ENCODE data around the gene DOCK8.
"Not testable (repeated sequence)": the region's sequence is repeated elsewhere in the genome, so short reads cannot be mapped to it uniquely, and the experiment has no call there.

DOCK8 gene

GRCh38 chr9:214648-215493 is at the start of gene DOCK8:
DOCK8 (plus strand) TSS chr9:214865; CDS start chr9:214977, 112 bp downstream.
- peak; percentile 34 for DNase-seq

DNA sequence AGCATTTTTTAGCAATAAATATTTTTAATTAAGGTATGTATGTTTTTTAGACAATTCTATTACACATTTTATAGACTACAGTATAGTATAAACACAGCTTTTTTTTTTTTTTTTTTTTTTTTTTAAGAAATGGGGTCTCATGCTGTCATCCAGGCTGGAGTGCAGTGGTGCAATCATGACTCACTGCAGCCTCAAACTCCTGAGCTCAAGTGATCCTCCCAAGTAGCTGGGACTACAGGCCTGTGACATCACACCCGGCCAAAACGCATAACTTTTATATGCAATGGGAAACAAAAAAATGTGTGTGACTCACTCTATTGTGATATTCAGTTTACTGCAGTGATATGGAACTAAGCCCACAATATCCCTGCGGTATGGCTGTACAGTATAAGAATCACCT is 44.9 kb upstream of the DOCK8 start:
- DNase-seq, result not testable (repeated sequence)

DNA sequence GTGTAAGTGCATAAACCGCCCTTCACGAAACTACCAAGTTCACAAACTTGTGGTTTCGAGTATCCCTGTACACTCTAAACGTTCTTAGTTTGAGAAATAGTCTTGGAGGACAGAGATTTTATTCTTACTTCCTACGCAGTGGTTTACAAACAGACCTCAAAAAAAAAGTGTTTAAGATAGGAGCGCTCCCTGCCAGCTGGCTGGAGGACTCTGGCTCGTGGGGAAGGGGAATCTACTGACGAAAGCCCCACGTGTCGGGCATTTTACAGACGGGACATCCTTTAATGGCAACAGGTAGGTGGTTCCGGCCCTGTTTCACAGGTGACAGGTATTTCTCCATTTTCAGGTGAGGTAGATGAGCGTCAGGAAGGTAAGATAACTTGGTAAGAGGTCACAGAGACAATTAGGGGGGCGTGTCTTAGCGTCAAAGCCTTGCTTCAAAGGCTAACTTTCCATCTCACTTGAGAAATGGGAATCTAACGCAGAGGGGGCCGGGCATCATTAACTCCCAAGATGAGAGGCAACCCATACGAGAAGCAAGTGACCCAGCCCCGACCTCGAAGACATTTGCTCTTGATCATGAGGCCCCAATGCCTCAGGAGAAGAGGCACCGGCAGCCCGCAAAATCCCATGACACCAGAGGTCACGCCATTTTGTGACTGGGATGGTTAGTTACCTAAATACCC is 36.4 kb upstream of the DOCK8 start:
- not testable (repeated sequence) for DNase-seq

GRCh38 chr9:178970-179383 is 35.7 kb upstream of the DOCK8 start, which contains the start of gene ZNG1A:
ZNG1A (minus strand) TSS chr9:179056; CDS start chr9:178969, 87 bp downstream.
- DNase-seq, result peak; percentile 52

- not testable (repeated sequence) for DNase-seq
Measured at GRCh38 chr9:199601-200000, 15.1 kb upstream of the DOCK8 start.

- DNase-seq, result no peak
Measured at GRCh38 chr9:206481-206880, 8.2 kb upstream of the DOCK8 start.

DNA sequence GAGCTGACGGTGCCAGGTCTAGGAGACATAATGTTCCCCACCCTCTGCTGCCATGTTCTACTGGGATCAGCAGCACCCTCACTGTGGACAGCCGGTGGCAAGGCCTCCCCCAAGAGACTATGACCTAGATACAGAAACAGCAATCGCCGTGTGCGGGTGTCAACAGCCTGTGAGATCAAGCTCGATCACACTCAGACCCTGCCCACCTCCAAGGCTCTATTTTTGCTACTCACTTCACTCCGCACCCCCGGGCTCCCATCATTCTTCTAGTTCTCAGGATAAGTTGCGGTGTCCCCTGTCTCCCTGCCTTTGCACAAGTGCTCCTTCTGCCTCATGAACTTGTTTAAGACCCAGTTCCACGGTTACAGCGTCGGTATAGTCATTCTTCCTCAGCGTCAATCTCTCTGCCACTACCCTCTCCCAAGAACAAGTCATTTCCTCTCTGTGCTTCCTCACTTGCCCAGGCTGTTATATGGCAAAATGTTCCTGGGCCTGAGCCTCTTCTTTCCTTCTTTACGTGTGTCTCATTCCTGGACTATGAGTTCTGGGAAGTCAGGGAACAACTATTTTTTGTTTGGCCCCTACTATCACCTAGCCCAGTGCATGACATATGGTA is 5.4 kb upstream of the DOCK8 start:
- no peak for DNase-seq

DNA sequence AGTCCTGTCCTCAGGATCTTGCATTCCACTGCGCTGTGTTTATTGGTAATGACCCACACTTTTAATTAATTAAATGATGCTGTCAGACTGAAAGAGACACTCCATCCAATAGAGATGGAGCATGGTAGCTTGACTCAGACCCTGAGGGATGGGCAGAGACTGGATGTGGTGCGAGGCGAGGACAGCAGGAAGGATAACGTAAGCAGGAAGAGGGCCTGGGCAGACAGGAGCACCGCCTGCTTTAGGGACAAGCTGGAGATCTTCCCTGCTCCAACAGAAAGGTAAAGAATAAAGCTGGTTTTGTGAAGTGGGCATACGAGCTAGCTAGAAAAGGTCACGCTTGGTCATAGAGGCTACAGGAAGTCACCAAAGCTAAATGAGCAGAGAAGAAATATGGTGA is 3.6 kb upstream of the DOCK8 start:
- no peak for DNase-seq

GRCh38 chr9:211557-211956 is 3.1 kb upstream of the DOCK8 start:
- no peak for DNase-seq

- DNase-seq, result no peak
Measured at GRCh38 chr9:212297-212696, 2.4 kb upstream of the DOCK8 start.

GRCh38 chr9:213901-214300 is 764 bp upstream of the DOCK8 start:
- DNase-seq, result not testable (repeated sequence)

- no peak for DNase-seq
Measured at GRCh38 chr9:214351-214647, 366 bp upstream of the DOCK8 start.

GRCh38 chr9:215631-216155 is 1.0 kb downstream of the DOCK8 start:
- no peak for DNase-seq

DNA sequence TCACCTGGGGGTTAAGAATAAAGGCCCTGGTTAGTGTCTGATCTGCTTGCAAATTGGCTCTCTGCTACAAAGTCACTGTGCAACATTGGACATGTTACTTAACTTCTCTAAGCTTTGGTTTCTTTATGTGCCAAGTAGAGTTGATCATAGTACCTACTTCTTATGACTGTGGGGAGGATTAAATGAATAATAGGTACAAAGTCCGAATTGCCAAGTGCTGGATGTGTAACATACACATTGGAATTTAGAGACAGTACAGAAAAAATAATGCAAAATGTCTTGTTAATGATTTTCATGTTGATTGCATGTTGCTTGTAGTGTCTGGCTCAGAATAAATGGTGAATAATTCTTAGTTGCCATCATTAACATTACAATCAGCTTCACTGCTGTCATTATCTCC is 2.2 kb downstream of the DOCK8 start:
- DNase-seq, result no peak

DNA sequence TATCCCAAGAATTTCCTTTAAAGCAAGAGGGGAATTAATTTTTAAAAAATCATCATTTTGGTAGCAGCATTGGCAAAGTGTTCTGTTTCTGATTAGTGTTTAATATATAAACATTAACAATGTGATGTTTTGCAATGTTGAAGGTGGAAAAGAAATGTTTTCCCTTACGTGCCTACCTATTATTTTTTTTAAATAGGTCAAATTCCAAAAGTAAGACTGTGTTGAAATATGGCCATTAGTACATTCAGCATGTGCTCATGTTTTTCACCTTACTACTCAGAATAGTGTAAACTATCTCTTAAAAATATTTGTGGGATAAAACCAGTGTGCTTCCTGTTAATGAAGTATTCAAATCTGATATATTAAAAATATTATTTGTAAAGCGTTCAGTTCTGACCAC is 3.3 kb downstream of the DOCK8 start:
- DNase-seq, result no peak

DNA sequence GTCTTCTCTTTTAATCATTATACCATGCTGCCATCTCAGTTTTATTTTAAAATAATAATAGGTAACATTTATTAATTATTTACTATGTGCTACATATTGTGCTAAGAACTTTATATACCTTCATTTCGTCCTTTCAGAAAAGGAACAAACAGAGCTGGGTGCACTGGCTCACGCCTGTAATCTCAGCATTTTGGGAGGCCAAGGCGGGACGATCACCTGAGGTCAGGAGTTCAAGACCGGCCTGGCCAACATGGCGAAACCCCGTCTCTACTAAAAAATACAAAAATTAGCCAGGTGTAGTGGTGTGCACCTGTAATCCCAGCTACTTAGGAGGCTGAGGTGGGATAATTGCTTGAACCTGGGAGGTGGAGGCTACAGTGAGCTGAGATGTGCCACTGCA is 4.4 kb downstream of the DOCK8 start:
- DNase-seq, result not testable (repeated sequence)

- DNase-seq, result no peak
Measured at GRCh38 chr9:219670-220365, 5.2 kb downstream of the DOCK8 start.

GRCh38 chr9:221989-222776 is 7.5 kb downstream of the DOCK8 start:
- no peak for DNase-seq

GRCh38 chr9:223152-223551 is 8.5 kb downstream of the DOCK8 start:
- DNase-seq, result no peak

DNA sequence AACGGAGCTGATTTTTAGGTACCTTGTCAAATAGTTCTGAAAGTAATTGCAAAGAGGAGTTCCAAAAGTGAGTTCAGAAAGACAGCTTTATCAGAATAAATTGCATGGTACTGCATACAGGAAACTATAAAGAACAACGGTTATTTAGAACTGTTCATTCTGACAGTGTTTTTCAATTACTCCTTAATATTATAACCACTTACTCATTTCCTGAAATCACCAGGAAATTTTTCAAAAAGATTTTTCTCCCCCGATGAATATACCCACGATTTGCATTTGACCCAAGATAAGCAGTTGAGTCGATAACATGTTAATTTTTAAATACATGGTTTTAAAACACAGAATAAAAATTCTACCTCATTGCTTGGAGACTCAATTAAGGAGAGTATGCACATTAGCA is 9.4 kb downstream of the DOCK8 start:
- no peak for DNase-seq

DNA sequence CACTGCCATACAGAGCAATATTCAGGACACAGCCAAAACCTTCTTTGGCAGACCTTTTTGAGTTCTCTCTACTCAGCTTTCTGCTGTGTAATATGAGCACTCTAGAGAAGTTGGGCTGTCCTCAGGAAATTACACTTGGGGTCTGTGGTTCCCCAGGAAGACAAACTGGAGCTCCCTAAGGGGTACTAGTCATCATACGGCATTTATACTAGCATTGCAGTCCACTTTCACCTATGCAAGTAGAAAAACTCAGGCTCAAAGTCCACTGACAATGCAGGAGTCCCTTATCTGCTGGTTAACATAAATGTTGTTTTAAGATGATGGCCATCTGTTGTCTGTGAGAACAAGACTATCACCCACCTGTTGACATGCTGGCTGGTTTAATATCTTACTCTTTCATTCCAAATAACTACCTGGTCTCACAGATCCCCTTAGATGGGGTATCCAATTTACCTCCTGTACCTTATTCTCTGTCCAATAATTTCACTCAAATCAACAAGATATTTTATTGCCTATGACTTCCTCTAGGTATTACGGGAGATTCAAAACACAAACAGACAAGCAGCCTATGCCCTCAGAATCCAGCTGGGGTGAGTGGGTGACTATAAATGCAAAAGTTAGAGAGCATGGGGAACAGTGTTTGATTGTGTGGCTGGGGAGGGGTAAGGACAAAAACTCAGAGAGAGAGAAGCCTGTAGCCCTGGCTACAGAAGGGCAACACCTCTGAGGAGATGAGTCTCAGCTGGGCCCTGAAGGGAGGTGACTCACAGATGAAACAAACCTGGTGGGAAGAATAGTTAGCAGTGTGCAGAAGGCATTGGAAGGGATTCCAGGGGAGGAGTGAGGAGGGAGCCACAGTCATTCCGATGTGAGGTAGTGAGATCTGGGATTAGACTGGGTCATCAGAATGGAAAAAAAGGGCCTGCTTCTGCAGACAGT is 10.2 kb downstream of the DOCK8 start:
- DNase-seq, result no peak
